Limb (tissue), 2 donors: ENCODE results near the gene TSPAN32.
A peak's percentile ranks its signal among the peaks of the same experiment; 100 is the strongest.
"Not testable (repeated sequence)": the region's sequence is repeated elsewhere in the genome, so short reads cannot be mapped to it uniquely, and the experiment has no call there.

ENCODE experiments used
- DNase-seq, 2 donors: peaks; one replicate each; pipeline ENCODE4 v3.0.0-alpha.2; 2016; ENCODE audit errors: extremely low spot score in 2 of 2

The TSPAN32 gene

GRCh38 chr11:2363130-2363529 lies 61.3 kb downstream of the TSPAN32 start:
- no peak for DNase-seq

- DNase-seq = no peak
Measured at GRCh38 chr11:2363577-2364370, 62.0 kb downstream of the TSPAN32 start.

DNA sequence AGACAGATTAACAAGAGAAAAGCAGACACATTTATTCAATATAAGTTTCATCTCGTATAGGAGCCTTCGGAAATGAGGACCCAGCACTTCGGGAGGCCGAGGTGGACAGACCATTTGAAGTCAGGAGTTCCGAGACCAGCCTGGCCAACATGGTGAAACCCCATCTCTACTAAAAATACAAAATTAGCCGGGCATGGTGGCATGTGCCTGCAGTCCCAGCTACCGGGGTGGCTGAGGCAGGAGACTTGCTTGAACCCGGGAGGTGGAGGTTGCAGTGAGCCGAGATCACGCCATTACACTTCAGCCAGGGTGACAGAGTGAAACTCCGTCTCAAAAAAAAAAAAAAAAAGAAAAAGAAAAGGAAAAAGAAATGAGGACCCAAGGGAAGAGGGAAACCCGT lies 62.6 kb downstream of the TSPAN32 start:
- not testable (repeated sequence) for DNase-seq

DNA sequence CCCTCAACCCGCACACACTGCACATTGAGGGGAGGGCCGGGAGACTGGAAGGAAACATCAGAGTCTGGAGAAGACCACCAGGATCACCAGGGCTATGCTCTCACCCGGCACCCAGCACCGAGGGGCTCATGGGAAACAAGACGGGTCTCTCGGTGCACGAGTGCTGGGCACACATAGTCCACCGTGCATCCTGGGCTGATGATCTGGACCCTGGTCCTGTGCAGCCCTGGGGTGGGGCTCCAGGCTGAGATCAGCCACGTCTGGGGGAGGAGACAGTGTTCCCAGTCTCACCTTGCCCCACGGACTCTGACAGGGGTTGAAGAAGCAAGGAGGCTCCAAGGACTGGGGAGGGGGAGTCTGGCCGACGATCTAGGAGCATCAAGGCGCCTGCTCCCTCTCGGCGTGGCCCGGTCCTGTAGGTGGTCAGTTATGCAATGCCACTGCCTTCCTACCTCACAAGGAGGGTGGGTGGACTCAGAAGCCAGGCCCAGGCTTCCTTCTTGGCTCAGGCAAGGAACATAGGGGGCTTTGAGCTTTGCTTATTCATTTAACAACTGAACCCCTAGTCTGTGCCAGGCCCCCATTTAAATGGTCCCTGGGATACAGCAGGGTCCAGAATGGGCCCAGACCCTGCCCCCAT lies 63.9 kb downstream of the TSPAN32 start:
- no peak for DNase-seq

- DNase-seq = peak in 1 of 2 donors; percentile 66
Measured at GRCh38 chr11:2366276-2366675, 64.5 kb downstream of the TSPAN32 start.

GRCh38 chr11:2366733-2367132 lies 64.9 kb downstream of the TSPAN32 start:
- no peak for DNase-seq

- DNase-seq = no peak
Measured at GRCh38 chr11:2367266-2368160, 65.7 kb downstream of the TSPAN32 start.
